ENCODE data around the gene CKB. TPM values are rescaled to one million over a fixed set of nuclear protein-coding genes. Genes with fewer than 3 reads are reported as not detected.
"Not testable (repeated sequence)": the region's sequence is repeated elsewhere in the genome, so short reads cannot be mapped to it uniquely, and the experiment has no call there.

CKB gene
- total RNA-seq, 1 donor from 2014 or later, result 10.2 TPM

- DNase-seq (ENCODE audit: low spot score) (no peak), ATAC-seq (peak; percentile 23)
Observed at GRCh38 chr14:103528146-103528586, 5.5 kb upstream of the CKB start.

- DNase-seq (ENCODE audit: low spot score) (no peak), ATAC-seq (no peak)
Observed at GRCh38 chr14:103527408-103528145, 4.9 kb upstream of the CKB start.

GRCh38 chr14:103526914-103527248, 4.3 kb upstream of the CKB start:
- no peak for DNase-seq (ENCODE audit: low spot score)
- no peak for ATAC-seq

GRCh38 chr14:103526247-103526913, 3.8 kb upstream of the CKB start:
- DNase-seq (ENCODE audit: low spot score), result no peak
- ATAC-seq, result peak; percentile 4

- ATAC-seq; DNase-seq (ENCODE audit: low spot score): not testable (repeated sequence)
Observed at GRCh38 chr14:103525430-103526246, 3.0 kb upstream of the CKB start.

GRCh38 chr14:103524002-103524935, 1.6 kb upstream of the CKB start:
- no peak for ATAC-seq
- DNase-seq (ENCODE audit: low spot score), result no peak

- no peak for ATAC-seq
- DNase-seq (ENCODE audit: low spot score), result no peak
Observed at GRCh38 chr14:103523575-103523954, 935 bp upstream of the CKB start.

- no peak for ATAC-seq
- no peak for DNase-seq (ENCODE audit: low spot score)
Observed at GRCh38 chr14:103521951-103522563, 573 bp downstream of the CKB start.

GRCh38 chr14:103521438-103521950, 1.1 kb downstream of the CKB start:
- no peak for DNase-seq (ENCODE audit: low spot score)
- ATAC-seq, result peak; percentile 38

GRCh38 chr14:103520657-103521437, 1.8 kb downstream of the CKB start:
- peak; percentile 60 for ATAC-seq
- DNase-seq (ENCODE audit: low spot score), result peak; percentile 70

GRCh38 chr14:103520269-103520656, 2.4 kb downstream of the CKB start:
- DNase-seq (ENCODE audit: low spot score) (no peak), ATAC-seq (no peak)

- DNase-seq (ENCODE audit: low spot score) (peak; percentile 49), ATAC-seq (no peak)
Observed at GRCh38 chr14:103519837-103520212, 2.8 kb downstream of the CKB start.

GRCh38 chr14:103519043-103519836, 3.4 kb downstream of the CKB start:
- no peak for DNase-seq (ENCODE audit: low spot score)
- no peak for ATAC-seq

GRCh38 chr14:103518422-103519042, 4.1 kb downstream of the CKB start:
- DNase-seq (ENCODE audit: low spot score), result peak; percentile 65
- peak; percentile 66 for ATAC-seq

GRCh38 chr14:103517721-103518421, 4.8 kb downstream of the CKB start:
- ATAC-seq, result peak; percentile 46
- DNase-seq (ENCODE audit: low spot score), result no peak

- DNase-seq (ENCODE audit: low spot score) (no peak), ATAC-seq (no peak)
Observed at GRCh38 chr14:103517174-103517566, 5.5 kb downstream of the CKB start.

GRCh38 chr14:103516426-103517173, 6.0 kb downstream of the CKB start:
- DNase-seq (ENCODE audit: low spot score) (no peak), ATAC-seq (no peak)

All from left lobe of liver (tissue), 2 donors.